Activated CD8-positive, alpha-beta T cell treated with anti-CD3 and anti-CD28 coated beads for 36 hours (primary cell): ENCODE measurements around the gene TWIST1. TPM values are rescaled to one million over a fixed set of nuclear protein-coding genes. Genes with fewer than 3 reads are reported as not detected.

ENCODE experiments used
- ATAC-seq: fragments of 200-7000 bp; cut with Tn5 transposase; one replicate; pipeline ENCODE4 v1.10.0; 2021; ENCODE audit warnings: mild to moderate bottlenecking, moderate library complexity
- CTCF ChIA-PET: fragments of 350-600 bp; sonication (Branson Sonifier 250); formaldehyde crosslinking; loops from one replicate; lab custom pipeline; 2021; ENCODE audit warnings: antibody characterized with exemption; lab: Charles Lee
- POLR2A ChIA-PET: fragments of 350-600 bp; sonication (Branson Sonifier 250); formaldehyde crosslinking; loops from one replicate; lab custom pipeline; 2021; ENCODE audit warnings: antibody characterized with exemption; lab: Charles Lee
- DNase-seq: peaks from one replicate; pipeline ENCODE4 v3.0.0-alpha.2; 2020
- H3K27ac Mint-ChIP-seq: one replicate; pipeline ENCODE4 v1.8.0; 2021; ENCODE audit warnings: mild to moderate bottlenecking, mixed read lengths
- H3K27me3 Mint-ChIP-seq: one replicate; pipeline ENCODE4 v1.8.0; 2021; ENCODE audit warnings: mixed read lengths
- H3K36me3 Mint-ChIP-seq: one replicate; pipeline ENCODE4 v1.8.0; 2021; ENCODE audit warnings: low read depth, mixed read lengths
- H3K4me1 Mint-ChIP-seq: one replicate; pipeline ENCODE4 v1.8.0; 2021; ENCODE audit warnings: low read depth, mixed read lengths
- H3K4me3 Mint-ChIP-seq: one replicate; pipeline ENCODE4 v1.8.0; 2021; ENCODE audit warnings: mild to moderate bottlenecking, moderate library complexity, mixed read lengths
- H3K9me3 Mint-ChIP-seq: one replicate; pipeline ENCODE4 v1.8.0; 2021; ENCODE audit warnings: mixed read lengths
- intact Hi-C: fragments of 100-400 bp; cut with micrococcal nuclease; formaldehyde crosslinking; loops from one replicate; pipeline ENCODE4 v1.10.0; 2022
- total RNA-seq, 2 experiments: library from RNA; stranded (reverse); gene quantifications; one replicate each; pipeline ENCODE4 v1.2.3, GENCODE V29; 2021
- TF ChIP-seq, protein P1 (sequence below): fragments of 200-600 bp; IDR thresholded peaks from one replicate; pipeline ENCODE4 v1.8.0; 2022; ENCODE audit warnings: antibody characterized with exemption, mild to moderate bottlenecking

Gene TWIST1
- total RNA-seq, 2 experiments from 2014 or later = 0.20 TPM; not detected in 1

DNA sequence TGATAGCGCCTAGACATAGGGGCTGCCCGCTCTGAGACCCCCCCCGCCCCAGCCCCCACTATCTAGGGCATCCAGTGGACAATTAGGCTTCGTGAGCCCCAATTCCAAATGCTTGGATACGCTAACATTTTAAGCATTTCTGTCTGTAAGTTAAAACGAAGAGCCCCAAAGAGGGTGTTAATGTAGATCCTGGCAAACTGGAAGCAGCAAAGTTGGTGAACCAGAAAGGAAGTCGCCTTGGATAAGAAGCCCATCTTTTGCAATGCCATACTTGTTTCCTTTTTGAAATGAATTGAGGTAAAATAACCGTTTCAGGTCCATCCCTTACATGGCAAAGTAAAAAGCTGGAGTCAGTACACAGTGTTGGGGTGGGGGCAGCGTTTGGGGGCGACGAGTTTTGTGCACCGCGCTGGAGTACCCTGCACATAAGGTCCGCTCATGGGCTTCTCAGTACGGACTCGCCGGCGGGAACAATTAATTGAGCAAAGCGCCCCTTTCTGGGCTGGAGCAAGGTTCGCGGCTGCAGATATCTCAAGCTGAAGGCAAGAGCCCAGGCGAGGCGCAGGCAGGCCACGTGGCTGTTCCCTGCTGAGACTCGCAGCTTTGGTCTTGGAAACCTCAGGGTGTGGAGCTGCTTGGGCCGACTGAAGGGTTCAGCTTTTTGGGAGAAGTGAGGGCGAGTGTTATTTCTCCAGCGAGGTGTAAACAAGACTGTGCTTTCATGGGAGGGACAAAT is 1.4 kb upstream of the TWIST1 start:
- no peak overlapping the region for H3K27ac Mint-ChIP-seq
- CTCF ChIA-PET = no interaction called here
- POLR2A ChIA-PET = no interaction called here
- H3K4me1 Mint-ChIP-seq = peaks cover 2% of the 10 kb centered on the region
- H3K9me3 Mint-ChIP-seq = no peaks in the 10 kb centered on the region
- H3K36me3 Mint-ChIP-seq = no peaks in the 10 kb centered on the region
- peaks cover 51% of the 10 kb centered on the region for H3K27me3 Mint-ChIP-seq
- intact Hi-C loops = loop anchor here (10.0 kb wide), 1 partner anchor 1676 kb away; no protein-coding TSS in a partner anchor
- H3K4me3 Mint-ChIP-seq = no peak overlapping the region
- DNase-seq (no peak), ATAC-seq (no peak)
- TF ChIP-seq, protein P1, sequence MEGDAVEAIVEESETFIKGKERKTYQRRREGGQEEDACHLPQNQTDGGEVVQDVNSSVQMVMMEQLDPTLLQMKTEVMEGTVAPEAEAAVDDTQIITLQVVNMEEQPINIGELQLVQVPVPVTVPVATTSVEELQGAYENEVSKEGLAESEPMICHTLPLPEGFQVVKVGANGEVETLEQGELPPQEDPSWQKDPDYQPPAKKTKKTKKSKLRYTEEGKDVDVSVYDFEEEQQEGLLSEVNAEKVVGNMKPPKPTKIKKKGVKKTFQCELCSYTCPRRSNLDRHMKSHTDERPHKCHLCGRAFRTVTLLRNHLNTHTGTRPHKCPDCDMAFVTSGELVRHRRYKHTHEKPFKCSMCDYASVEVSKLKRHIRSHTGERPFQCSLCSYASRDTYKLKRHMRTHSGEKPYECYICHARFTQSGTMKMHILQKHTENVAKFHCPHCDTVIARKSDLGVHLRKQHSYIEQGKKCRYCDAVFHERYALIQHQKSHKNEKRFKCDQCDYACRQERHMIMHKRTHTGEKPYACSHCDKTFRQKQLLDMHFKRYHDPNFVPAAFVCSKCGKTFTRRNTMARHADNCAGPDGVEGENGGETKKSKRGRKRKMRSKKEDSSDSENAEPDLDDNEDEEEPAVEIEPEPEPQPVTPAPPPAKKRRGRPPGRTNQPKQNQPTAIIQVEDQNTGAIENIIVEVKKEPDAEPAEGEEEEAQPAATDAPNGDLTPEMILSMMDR = no peak

DNA sequence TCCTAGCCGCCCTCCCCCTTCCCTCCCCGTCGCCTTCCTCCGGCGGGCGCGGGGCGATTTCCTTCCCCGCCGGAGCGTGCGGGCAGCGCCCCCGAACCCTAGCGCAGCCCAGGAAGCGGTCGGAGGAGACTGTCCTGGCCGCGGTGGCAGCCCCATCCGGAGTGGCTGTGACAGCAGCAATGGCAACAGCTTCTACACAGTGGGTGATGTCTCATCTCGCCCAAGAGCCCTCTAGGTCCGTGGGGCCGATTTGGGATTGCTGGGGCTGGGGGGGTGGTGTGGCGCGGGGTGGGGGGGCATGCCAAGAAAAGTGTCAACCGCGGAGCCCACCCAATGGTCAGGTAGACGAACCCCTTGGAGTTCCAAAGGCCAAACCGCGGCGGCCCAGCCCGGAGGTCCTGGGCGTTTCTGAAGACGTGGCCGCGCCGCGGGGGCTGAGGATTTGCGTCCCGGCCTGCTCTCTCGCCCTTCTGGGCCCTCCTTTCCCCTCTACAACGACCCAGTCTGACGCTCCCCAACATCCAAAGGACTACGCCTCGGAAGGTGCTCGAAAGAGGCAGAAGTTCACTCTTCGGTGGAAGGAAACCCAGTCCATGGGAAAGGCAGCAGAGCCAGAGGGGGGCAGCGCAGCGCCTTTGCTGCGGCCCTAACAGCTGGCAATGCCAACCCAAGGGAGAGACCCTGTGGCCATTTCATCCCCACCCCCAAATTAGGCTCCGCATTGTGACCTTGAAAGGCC is 603 bp upstream of the TWIST1 start:
- Mint-ChIP-seq H3K4me1 (peaks cover 2% of the 10 kb centered on the region), H3K36me3 (no peaks in the 10 kb centered on the region), H3K9me3 (no peaks in the 10 kb centered on the region), H3K27me3 (peaks cover 53% of the 10 kb centered on the region), H3K4me3 (no peak overlapping the region), H3K27ac (no peak overlapping the region)
- TF ChIP-seq, protein P1 = no peak
- ATAC-seq (no peak), DNase-seq (no peak)
- CTCF ChIA-PET = no interaction called here
- POLR2A ChIA-PET = no interaction called here
- intact Hi-C loops = loop anchor here (10.0 kb wide), 1 partner anchor 1677 kb away; no protein-coding TSS in a partner anchor

DNA sequence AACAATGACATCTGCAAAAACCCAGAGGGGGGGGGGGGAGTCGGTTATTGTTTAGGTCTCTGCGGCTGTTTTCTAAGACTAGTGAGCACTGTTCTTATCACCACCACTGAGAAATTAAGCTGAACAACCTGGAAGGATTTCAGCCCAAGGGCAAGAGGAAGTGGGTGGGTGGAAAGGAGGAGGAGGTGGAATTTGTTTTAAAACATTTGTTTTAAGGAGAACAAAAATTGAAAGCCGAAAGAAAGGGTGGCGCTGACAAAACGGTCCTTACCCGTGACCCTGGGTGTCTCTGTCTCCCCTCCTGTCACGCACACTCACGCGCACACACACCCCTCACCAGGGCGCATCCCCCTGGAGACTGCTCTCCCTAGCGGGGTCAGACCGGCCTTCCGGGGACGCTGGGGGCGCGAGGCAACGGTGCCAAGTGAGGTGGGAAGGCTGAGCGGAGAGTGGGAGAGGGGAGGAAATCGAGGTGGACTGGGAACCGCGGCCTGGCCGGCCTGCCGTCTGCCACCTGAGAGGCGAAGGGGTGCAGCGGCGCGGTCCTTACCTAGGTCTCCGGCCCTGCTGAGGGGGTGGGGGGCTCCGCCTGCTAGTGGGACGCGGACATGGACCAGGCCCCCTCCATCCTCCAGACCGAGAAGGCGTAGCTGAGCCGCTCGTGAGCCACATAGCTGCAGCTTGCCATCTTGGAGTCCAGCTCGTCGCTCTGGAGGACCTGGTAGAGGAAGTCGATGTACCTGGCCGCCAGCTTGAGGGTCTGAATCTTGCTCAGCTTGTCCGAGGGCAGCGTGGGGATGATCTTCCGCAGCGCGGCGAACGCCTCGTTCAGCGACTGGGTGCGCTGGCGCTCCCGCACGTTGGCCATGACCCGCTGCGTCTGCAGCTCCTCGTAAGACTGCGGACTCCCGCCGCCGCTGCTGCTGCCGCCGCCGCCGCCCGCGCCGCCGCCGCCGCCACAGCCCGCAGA is 1.0 kb downstream of the TWIST1 start:
- Mint-ChIP-seq H3K4me3 (no peak overlapping the region), H3K9me3 (no peaks in the 10 kb centered on the region), H3K27ac (no peak overlapping the region), H3K36me3 (no peaks in the 10 kb centered on the region), H3K4me1 (peaks cover 2% of the 10 kb centered on the region), H3K27me3 (peaks cover 63% of the 10 kb centered on the region)
- DNase-seq = peak; percentile 8
- ATAC-seq = peak; percentile 37
- CTCF ChIA-PET = no interaction called here
- POLR2A ChIA-PET = no interaction called here
- intact Hi-C loops = loop anchor here (10.0 kb wide), 1 partner anchor 1678 kb away; no protein-coding TSS in a partner anchor
- TF ChIP-seq, protein P1 = no peak

DNA sequence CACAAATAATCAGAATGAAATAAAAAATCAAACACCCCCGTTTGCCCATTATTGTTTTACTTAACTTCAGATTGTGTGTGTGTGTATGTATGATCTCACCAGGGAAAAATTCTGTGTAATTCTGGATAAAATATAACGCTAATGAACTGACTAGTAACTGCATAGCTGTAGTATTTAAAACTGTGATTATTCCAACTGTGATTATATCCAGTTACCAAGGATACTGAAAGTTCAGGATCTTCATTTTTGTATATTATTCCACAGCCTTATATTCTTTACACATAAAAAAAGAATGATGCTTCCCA is 2.9 kb downstream of the TWIST1 start:
- intact Hi-C loops = loop anchor here (10.0 kb wide), 1 partner anchor 1680 kb away; no protein-coding TSS in a partner anchor
- Mint-ChIP-seq H3K9me3 (peaks cover 2% of the 10 kb centered on the region), H3K36me3 (no peaks in the 10 kb centered on the region)

More for the DNA sequence above, 2.9 kb downstream of the TWIST1 start:
- Mint-ChIP-seq H3K4me1 (peaks cover 2% of the 10 kb centered on the region), H3K27ac (no peak overlapping the region), H3K4me3 (no peak overlapping the region), H3K27me3 (peaks cover 70% of the 10 kb centered on the region)
- CTCF ChIA-PET = no interaction called here
- POLR2A ChIA-PET = no interaction called here
- TF ChIP-seq, protein P1 = no peak
- ATAC-seq (no peak), DNase-seq (no peak)
